ENCODE data around the gene CTNNBL1.
A peak's percentile ranks its signal among the peaks of the same experiment; 100 is the strongest.

The CTNNBL1 gene

GRCh38 chr20:37882961-37883712 lies 189.3 kb downstream of the CTNNBL1 start:
- DNase-seq, result no peak

GRCh38 chr20:37885042-37885441 lies 191.2 kb downstream of the CTNNBL1 start:
- no peak for DNase-seq

- DNase-seq, result no peak
Observed at GRCh38 chr20:37885593-37886503, 192.0 kb downstream of the CTNNBL1 start.

- DNase-seq, result peak; percentile 19
Observed at GRCh38 chr20:37886851-37887297, 193.0 kb downstream of the CTNNBL1 start.

- no peak for DNase-seq
Observed at GRCh38 chr20:37888641-37889040, 194.8 kb downstream of the CTNNBL1 start.

GRCh38 chr20:37890108-37890507 lies 196.3 kb downstream of the CTNNBL1 start:
- no peak for DNase-seq

- no peak for DNase-seq
Observed at GRCh38 chr20:37890643-37891042, 196.8 kb downstream of the CTNNBL1 start.

- DNase-seq, result no peak
Observed at GRCh38 chr20:37892001-37892400, 198.2 kb downstream of the CTNNBL1 start.

- no peak for DNase-seq
Observed at GRCh38 chr20:37893566-37894241, 199.9 kb downstream of the CTNNBL1 start.

GRCh38 chr20:37894454-37894853 lies 200.6 kb downstream of the CTNNBL1 start:
- DNase-seq, result no peak

- no peak for DNase-seq
Observed at GRCh38 chr20:37895166-37895565, 201.3 kb downstream of the CTNNBL1 start.

GRCh38 chr20:37896932-37897548 lies 203.2 kb downstream of the CTNNBL1 start:
- peak; percentile 52 for DNase-seq

- no peak for DNase-seq
Observed at GRCh38 chr20:37898233-37899104, 204.6 kb downstream of the CTNNBL1 start.

GRCh38 chr20:37899105-37900045 lies 205.5 kb downstream of the CTNNBL1 start:
- DNase-seq, result no peak

GRCh38 chr20:37901240-37901639 lies 207.4 kb downstream of the CTNNBL1 start:
- DNase-seq, result peak; percentile 27

GRCh38 chr20:37901654-37902503 lies 208.0 kb downstream of the CTNNBL1 start:
- DNase-seq, result peak; percentile 81

GRCh38 chr20:37902504-37903313 lies 208.9 kb downstream of the CTNNBL1 start, which contains the start of gene VSTM2L:
Gene VSTM2L (plus strand): TSS chr20:37903127. CDS start chr20:37903351, 224 bp downstream.
- DNase-seq, result peak; percentile 32

- DNase-seq, result no peak
Observed at GRCh38 chr20:37903317-37904007, 209.6 kb downstream of the CTNNBL1 start.
